Panc1 (cell line): Measurements from ENCODE around the gene ABHD16B. TPM values are rescaled to one million over a fixed set of nuclear protein-coding genes. Genes with fewer than 3 reads are reported as not detected.
"Not testable (repeated sequence)": the region's sequence is repeated elsewhere in the genome, so short reads cannot be mapped to it uniquely, and the experiment has no call there.

Experiments used
- ATAC-seq: fragments of 200-7000 bp; cut with Tn5 transposase; 2 replicates; pipeline ENCODE4 v1.9.1; 2020; ENCODE audit warnings: mild to moderate bottlenecking, moderate library complexity
- BruUV-seq: library from RNA; stranded (reverse); fragments of 400-500 nt; replicated peaks from 2 replicates; lab custom pipeline; 2021; lab: Mats Ljungman, UMichigan
- CTCF ChIA-PET: fragments of 300-600 bp; sonication (Branson Sonifier 250); formaldehyde crosslinking; loops from one replicate; lab custom pipeline; 2022; ENCODE audit warnings: antibody characterized with exemption; lab: Charles Lee
- POLR2A ChIA-PET: fragments of 300-600 bp; sonication (Branson Sonifier 250); formaldehyde crosslinking; loops from one replicate; lab custom pipeline; 2022; ENCODE audit warnings: antibody characterized with exemption; lab: Charles Lee
- DNase-seq: peaks from one replicate; pipeline ENCODE4 v3.0.0-alpha.2; 2010; ENCODE audit warnings: low read depth, low spot score
- H3K27ac ChIP-seq: 2 replicates; pipeline ENCODE4 v1.5.1; 2011; ENCODE audit warnings: mild to moderate bottlenecking, low read length, inconsistent platforms
- H3K27me3 ChIP-seq: fragments of 200-500 bp; sonication (Bioruptor generic); 2 replicates; pipeline ENCODE4 v1.6.0; 2014; ENCODE audit warnings: low read length, inconsistent platforms; ENCODE audit not compliant: control insufficient read depth, insufficient read depth
- H3K36me3 ChIP-seq: fragments of 200-500 bp; sonication (Bioruptor generic); 2 replicates; pipeline ENCODE4 v1.5.1; 2014; ENCODE audit warnings: inconsistent platforms, mild to moderate bottlenecking, low read length, moderate library complexity; ENCODE audit not compliant: control insufficient read depth, insufficient read depth
- H3K4me1 ChIP-seq: 2 replicates; pipeline ENCODE4 v1.5.1; 2011; ENCODE audit warnings: inconsistent platforms, mild to moderate bottlenecking, low read length, moderate library complexity; ENCODE audit not compliant: control insufficient read depth, insufficient read depth
- H3K4me3 ChIP-seq, 2 experiments: 2 replicates each; pipeline ENCODE4 v1.5.1; 2011 to 2012; ENCODE audit warnings: low read depth in 2 of 2, low read length in 2 of 2, mild to moderate bottlenecking in 2 of 2, inconsistent platforms in 1 of 2, moderate library complexity in 1 of 2
- H3K9me3 ChIP-seq: fragments of 200-500 bp; sonication (Bioruptor generic); 2 replicates; pipeline ENCODE4 v1.5.1; 2014; ENCODE audit warnings: low read depth, mild to moderate bottlenecking, inconsistent platforms, low read length, moderate library complexity; ENCODE audit not compliant: control insufficient read depth, insufficient read depth
- CTCF ChIP-seq: fragments of 450-650 bp; IDR thresholded peaks from 2 replicates; pipeline ENCODE4 v1.5.1; 2017; ENCODE audit warnings: mild to moderate bottlenecking
- POLR2AphosphoS5 ChIP-seq: IDR thresholded peaks from 2 replicates; pipeline ENCODE4 v1.6.1; 2012; ENCODE audit warnings: mild to moderate bottlenecking, low read depth, low read length, moderate library complexity
- REST ChIP-seq, 2 experiments: IDR thresholded peaks; 2 replicates each; pipeline ENCODE4 v1.6.1; 2011 to 2012; ENCODE audit warnings: low read depth in 2 of 2, control low read depth in 1 of 2, low read length in 1 of 2, mild to moderate bottlenecking in 1 of 2, moderate library complexity in 1 of 2; ENCODE audit not compliant: insufficient read depth in 1 of 2
- SIN3A ChIP-seq: IDR thresholded peaks from 2 replicates; pipeline ENCODE4 v1.6.1; 2012; ENCODE audit warnings: low read depth, mild to moderate bottlenecking, low read length, moderate library complexity, borderline replicate concordance; ENCODE audit not compliant: insufficient read depth
- TCF7L2 ChIP-seq: IDR thresholded peaks from 2 replicates; pipeline ENCODE4 v1.6.1; 2011; ENCODE audit warnings: mild to moderate bottlenecking, low read depth, low read length, inconsistent platforms
- in situ Hi-C: cut with HindIII; loops from 2 replicates; pipeline ENCODE4 v1.10.0; 2016; ENCODE audit warnings: low sequenced_read_pairs, low pct_unique_long_range_greater_than_20kb
- intact Hi-C: fragments of 100-400 bp; cut with micrococcal nuclease; formaldehyde crosslinking; loops from one replicate; pipeline ENCODE4 v1.10.0; 2022; ENCODE audit not compliant: unreplicated experiment
- total RNA-seq: library from RNA; stranded (reverse); gene quantifications from one replicate; pipeline ENCODE4 v1.2.1, GENCODE V29; 2021; ENCODE audit not compliant: unreplicated experiment

ABHD16B gene
- total RNA-seq, 1 experiment from 2014 or later, result not detected

DNA sequence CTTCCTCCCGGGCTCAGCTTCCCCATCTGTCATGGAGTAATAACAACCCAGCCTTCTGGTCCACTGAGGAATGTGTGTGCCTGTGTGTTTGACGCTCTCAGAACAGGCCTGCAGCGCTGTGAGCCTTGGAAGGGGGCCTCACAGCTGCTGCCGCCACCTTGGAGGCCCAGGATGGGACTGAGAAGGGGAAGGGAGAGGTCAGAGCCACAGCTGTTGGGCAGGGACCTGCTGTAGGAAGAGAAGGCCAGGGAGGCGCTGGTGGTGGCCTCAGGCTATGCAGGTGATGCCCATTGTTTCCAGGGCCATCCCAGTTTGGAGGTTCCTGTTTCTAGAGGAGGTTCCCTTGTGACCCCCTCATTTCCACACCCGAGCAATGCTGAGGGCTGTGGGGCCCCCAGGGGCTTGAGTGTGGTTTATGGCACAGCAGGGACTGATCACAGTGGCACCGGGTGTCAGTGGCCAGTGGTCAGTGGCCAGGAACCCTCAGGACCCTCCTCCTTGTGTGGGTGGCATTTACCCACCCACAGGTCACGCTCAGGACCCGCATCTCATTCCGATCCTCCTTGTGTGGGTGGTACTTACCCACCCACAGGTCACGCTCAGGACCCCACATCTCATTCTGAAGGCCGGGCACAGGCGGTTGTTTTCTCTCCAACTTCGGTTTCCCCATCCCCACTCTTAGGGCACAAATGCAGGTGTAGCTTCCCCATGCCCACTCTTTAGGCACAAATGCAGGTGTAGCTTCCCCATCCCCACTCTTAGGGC lies 17.8 kb downstream of the ABHD16B start:
- ATAC-seq, result no peak
- Histone ChIP-seq H3K27ac (no peak overlapping the region), H3K4me1 (no peaks in the 10 kb centered on the region), H3K4me3 (no peak overlapping the region), H3K9me3 (no peaks in the 10 kb centered on the region), H3K36me3 (peaks cover 12% of the 10 kb centered on the region), H3K27me3 (no peaks in the 10 kb centered on the region)
- no TSS peak for BruUV-seq
- intact Hi-C loops, result no loop called here
- ChIA-PET CTCF (no interaction called here), POLR2A (no interaction called here)
- no peak for TF ChIP-seq SIN3A
- TF ChIP-seq CTCF, result no peak
- no peak for TF ChIP-seq TCF7L2
- TF ChIP-seq POLR2AphosphoS5, result no peak
- in situ Hi-C loops, result no loop called here
- no peak for DNase-seq

DNA sequence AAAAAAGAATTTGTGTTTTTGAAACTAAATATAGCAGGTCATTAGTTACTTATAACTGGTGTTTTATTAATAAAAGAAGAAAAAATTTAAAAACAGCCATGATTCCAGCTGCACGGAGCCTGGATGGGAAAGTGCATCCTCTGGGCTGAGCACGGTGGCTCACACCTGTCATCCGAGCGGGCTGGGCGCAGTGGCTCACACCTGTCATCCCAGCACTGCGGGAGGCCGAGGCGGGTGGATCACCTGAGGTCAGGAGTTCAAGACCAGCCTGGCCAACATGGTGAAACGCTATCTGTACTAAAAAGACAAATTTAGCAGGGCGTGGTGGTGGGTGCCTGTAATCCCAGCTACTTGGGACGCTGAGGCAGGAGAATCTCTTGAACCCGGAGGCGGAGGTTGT lies 19.6 kb downstream of the ABHD16B start:
- CTCF ChIA-PET, H3K27me3 ChIP-seq, H3K27ac ChIP-seq, intact Hi-C loops, in situ Hi-C loops, H3K4me3 ChIP-seq, DNase-seq, ATAC-seq, H3K36me3 ChIP-seq, BruUV-seq, H3K9me3 ChIP-seq, H3K4me1 ChIP-seq: not testable (repeated sequence)
- POLR2A ChIA-PET, result interaction anchor here (0.5 kb wide), 1 partner anchor 122 kb away, joined by 11 read pairs; no protein-coding TSS in a partner anchor

GRCh38 chr20:63881451-63882226 lies 20.3 kb downstream of the ABHD16B start:
- peaks cover 7% of the 10 kb centered on the region; the same call in 1 of the 2 replicates for H3K36me3 ChIP-seq
- ATAC-seq (no peak), DNase-seq (no peak)
- intact Hi-C loops, result no loop called here
- peak; percentile 33 to 63; a peak in 2 of 4 replicates for TF ChIP-seq REST (IDR thresholded peaks at IDR 0.05; ENCODE audit: insufficient read depth in 1 of 2, low read depth in 2 of 2, low read length in 1 of 2)
- TF ChIP-seq SIN3A, result no peak
- no peaks in the 10 kb centered on the region for H3K27me3 ChIP-seq
- no TSS peak for BruUV-seq
- no peaks in the 10 kb centered on the region for H3K4me1 ChIP-seq
- H3K4me3 ChIP-seq, result no peak overlapping the region
- ChIA-PET POLR2A (no interaction called here), CTCF (no interaction called here)
- in situ Hi-C loops, result no loop called here
- H3K27ac ChIP-seq, result no peak overlapping the region
- H3K9me3 ChIP-seq, result no peaks in the 10 kb centered on the region
